HepG2 (cell line): ENCODE results near the gene STRN4. TPM values are rescaled to one million over a fixed set of nuclear protein-coding genes. Genes with fewer than 3 reads are reported as not detected.

ENCODE experiments used
- ATAC-seq: fragments of 200-7000 bp; cut with Tn5 transposase; 3 replicates; pipeline ENCODE4 v1.9.1; 2020; ENCODE audit warnings: mild to moderate bottlenecking, moderate library complexity
- BruUV-seq: library from RNA; stranded (reverse); fragments of 400-500 nt; replicated peaks from 2 replicates; lab custom pipeline; 2021; lab: Mats Ljungman, UMichigan
- CTCF ChIA-PET: fragments of 300-600 bp; formaldehyde crosslinking; extraction: SDS; loops from one replicate; lab custom pipeline; 2021; ENCODE audit warnings: low total read pairs, inconsistent platforms, low intra/inter-chr PET ratio; lab: Yijun Ruan, JAX
- POLR2A ChIA-PET: fragments of 350-600 bp; sonication (Branson Sonifier 250); formaldehyde crosslinking; loops from one replicate; lab custom pipeline; 2020; ENCODE audit warnings: antibody characterized with exemption, inconsistent platforms; lab: Yijun Ruan, JAX
- DNase-seq: peaks from one replicate; pipeline ENCODE4 v3.0.0-alpha.2; 2015; ENCODE audit warnings: low spot score
- FAIRE-seq: peaks from 3 replicates; lab custom pipeline; 2011; peaks lifted over from hg19 to GRCh38; lab: Jason Lieb, UNC
- H2AFZ ChIP-seq: one replicate; pipeline ENCODE4 v1.6.1; 2011; ENCODE audit warnings: low read length, inconsistent platforms
- H3K27ac ChIP-seq: fragments of 300-600 bp; 3 replicates; pipeline ENCODE4 v1.8.0; 2011; ENCODE audit warnings: mixed run types, mild to moderate bottlenecking, mixed read lengths, low read length, inconsistent platforms; ENCODE audit not compliant: insufficient read depth; ENCODE audit errors: extremely low read length
- H3K27me3 ChIP-seq, 2 experiments: fragments of 200-600 bp in 1 of 2; 2 replicates in 1 of 2; 3 replicates in 1 of 2; pipeline versions ENCODE4 v1.6.0 to v1.8.0; 2011; ENCODE audit warnings: low read length in 2 of 2, mild to moderate bottlenecking in 2 of 2, moderate library complexity in 2 of 2, inconsistent platforms in 1 of 2; ENCODE audit not compliant: insufficient read depth in 2 of 2, control insufficient read depth in 1 of 2
- H3K36me3 ChIP-seq, 2 experiments: fragments of 200-600 bp in 1 of 2; replicated peaks in 1 of 2; 2 replicates in 1 of 2; 3 replicates in 1 of 2; pipeline versions ENCODE4 v1.5.1 to v1.8.0; 2011; ENCODE audit warnings: low read length in 2 of 2, inconsistent platforms in 1 of 2; ENCODE audit not compliant: insufficient read depth in 2 of 2, control insufficient read depth in 1 of 2
- H3K4me1 ChIP-seq: 2 replicates; pipeline ENCODE4 v1.5.1; 2012; ENCODE audit warnings: low read length, inconsistent platforms; ENCODE audit not compliant: insufficient read depth
- H3K4me2 ChIP-seq: 2 replicates; pipeline ENCODE4 v1.6.0; 2011; ENCODE audit warnings: low read depth, low read length, inconsistent platforms
- H3K4me3 ChIP-seq, 3 experiments: fragments of 200-600 bp in 1 of 3; sonication (generic), shearing (Covaris generic) in 1 of 3; replicated peaks in 1 of 3; 2 replicates each; pipeline ENCODE4 v1.5.1; 2011 to 2016; ENCODE audit warnings: low read length in 3 of 3, inconsistent platforms in 2 of 3, low read depth in 2 of 3, mild to moderate bottlenecking in 2 of 3, control low read depth in 1 of 3, mixed read lengths in 1 of 3; ENCODE audit not compliant: insufficient read depth in 1 of 3
- H3K79me2 ChIP-seq: one replicate; pipeline ENCODE4 v1.6.1; 2011; ENCODE audit warnings: low read length, inconsistent platforms; ENCODE audit not compliant: insufficient read depth
- H3K9ac ChIP-seq: 2 replicates; pipeline ENCODE4 v1.6.0; 2011; ENCODE audit warnings: mild to moderate bottlenecking, low read depth, low read length, inconsistent platforms; ENCODE audit not compliant: insufficient read depth
- H3K9me3 ChIP-seq: 2 replicates; pipeline ENCODE4 v1.5.1; 2012; ENCODE audit warnings: mild to moderate bottlenecking, low read length
- H4K20me1 ChIP-seq: 2 replicates; pipeline ENCODE4 v1.6.0; 2011; ENCODE audit warnings: inconsistent platforms, mild to moderate bottlenecking, low read length, moderate library complexity; ENCODE audit not compliant: insufficient read depth
- AGO2 ChIP-seq: fragments of 200-400 bp; formaldehyde crosslinking; optimal IDR thresholded peaks from 2 replicates; pipeline ENCODE3; 2017; ENCODE audit warnings: mild to moderate bottlenecking, low read depth, low read length, moderate library complexity
- BORCS8-MEF2B ChIP-seq: sonication (generic); formaldehyde crosslinking; IDR thresholded peaks from 2 replicates; pipeline ENCODE4 v1.8.0; 2022; ENCODE audit warnings: mild to moderate bottlenecking, missing genetic modification reagents
- DNMT3B ChIP-seq: conservative IDR thresholded peaks from 2 replicates; pipeline ENCODE4 v1.6.1; 2016; ENCODE audit warnings: missing biosample characterization, control low read depth
- GABPA ChIP-seq, 2 experiments: IDR thresholded peaks; 2 replicates each; pipeline ENCODE4 v1.6.1; 2011 to 2016; ENCODE audit warnings: low read depth in 2 of 2, low read length in 1 of 2, missing biosample characterization in 1 of 2, missing genetic modification characterization in 1 of 2
- IKZF4 ChIP-seq: sonication (generic); formaldehyde crosslinking; IDR thresholded peaks from 2 replicates; pipeline ENCODE4 v1.5.1; 2020; ENCODE audit warnings: borderline replicate concordance, mild to moderate bottlenecking, low read depth, missing genetic modification reagents; ENCODE audit errors: not compliant biosample characterization
- MED1 ChIP-seq: sonication (generic); formaldehyde crosslinking; IDR thresholded peaks from 2 replicates; pipeline ENCODE4 v1.4.0; 2020; ENCODE audit warnings: missing genetic modification reagents
- POLR2A ChIP-seq, 2 experiments: IDR thresholded peaks; 2 replicates each; pipeline ENCODE4 v1.6.1; 2011; ENCODE audit warnings: low read depth in 2 of 2, low read length in 2 of 2, mild to moderate bottlenecking in 1 of 2, moderate library complexity in 1 of 2; ENCODE audit not compliant: insufficient read depth in 1 of 2
- POLR2G ChIP-seq: fragments of 200-400 bp; formaldehyde crosslinking; IDR thresholded peaks from 2 replicates; pipeline ENCODE4 v1.6.1; 2018; ENCODE audit warnings: mild to moderate bottlenecking, low read depth, low read length, moderate library complexity
- SIN3B ChIP-seq: fragments of 150-350 bp; IDR thresholded peaks from 2 replicates; pipeline ENCODE4 v1.6.1; 2014; ENCODE audit warnings: low read length
- SRSF1 ChIP-seq: fragments of 200-400 bp; formaldehyde crosslinking; optimal IDR thresholded peaks from 2 replicates; pipeline ENCODE3; 2017; ENCODE audit warnings: mild to moderate bottlenecking, low read depth, low read length, moderate library complexity
- TRIM24 ChIP-seq: sonication (generic); formaldehyde crosslinking; IDR thresholded peaks from 2 replicates; pipeline ENCODE4 v1.8.0; 2022; ENCODE audit warnings: mild to moderate bottlenecking, missing genetic modification reagents
- ZFP62 ChIP-seq: sonication (generic); formaldehyde crosslinking; IDR thresholded peaks from 2 replicates; pipeline ENCODE4 v1.4.0; 2020; ENCODE audit warnings: missing genetic modification reagents
- ZNF33A ChIP-seq: sonication (generic); formaldehyde crosslinking; IDR thresholded peaks from 2 replicates; pipeline ENCODE4 v1.5.1; 2020; ENCODE audit warnings: missing genetic modification reagents, mild to moderate bottlenecking, moderate library complexity, borderline replicate concordance
- ZNF530 ChIP-seq: sonication (generic); formaldehyde crosslinking; IDR thresholded peaks from 2 replicates; pipeline ENCODE4 v1.5.0; 2020; ENCODE audit warnings: low read depth, mild to moderate bottlenecking, missing genetic modification reagents
- ZNF546 ChIP-seq: sonication (generic); formaldehyde crosslinking; conservative IDR thresholded peaks from 2 replicates; pipeline ENCODE4 v1.8.1; 2023; ENCODE audit warnings: mild to moderate bottlenecking, missing genetic modification reagents
- ZNF552 ChIP-seq: sonication (generic); formaldehyde crosslinking; IDR thresholded peaks from 2 replicates; pipeline ENCODE4 v1.9.0; 2022; ENCODE audit warnings: missing genetic modification reagents, mild to moderate bottlenecking, borderline replicate concordance
- WGBS: methylation state at CpG from one replicate; pipeline ENCODE4 v1.1.6; 2017; ENCODE audit warnings: low lambda C conversion rate; 5-methylcytosine and 5-hydroxymethylcytosine counted together
- in situ Hi-C: cut with HindIII; loops from 2 replicates; pipeline ENCODE4 v1.10.0; 2017; ENCODE audit warnings: low pct_unique_long_range_greater_than_20kb; ENCODE audit not compliant: extremely low pct_ligation_motif_present
- intact Hi-C: fragments of 100-400 bp; cut with micrococcal nuclease; formaldehyde crosslinking; loops from one replicate; pipeline ENCODE4 v1.10.0; 2022; ENCODE audit not compliant: unreplicated experiment
- polyA plus RNA-seq, 8 experiments: library from polyadenylated mRNA; depleted of rRNA in 3 of 8; stranded (reverse) in 7 of 8; unstranded in 1 of 8; fragments of >200 nt; fragmentation: Illumina TruSeq in 4 of 8; extraction: Trizol in 4 of 8; gene quantifications; 2 replicates each; pipeline versions ENCODE4 v1.2.1 to v1.2.3, GENCODE V29; 2011 to 2016; ENCODE audit warnings: low read depth in 4 of 8, missing spikeins in 1 of 8, mixed read lengths in 1 of 8; ENCODE audit not compliant: insufficient read depth in 1 of 8
- total RNA-seq, 5 experiments: library from RNA; depleted of rRNA; stranded (reverse); fragments of >200 nt; fragmentation: Illumina TruSeq; extraction: Trizol; gene quantifications; 2 replicates each; pipeline ENCODE4 v1.2.3, GENCODE V29; 2016; ENCODE audit warnings: low read depth in 1 of 5
- TF ChIP-seq, protein P1 (sequence below): sonication (generic); formaldehyde crosslinking; IDR thresholded peaks from 2 replicates; pipeline ENCODE4 v1.4.0; 2020; ENCODE audit warnings: low read depth, mild to moderate bottlenecking, missing genetic modification reagents
- TF ChIP-seq, protein P2 (sequence below): sonication (generic); formaldehyde crosslinking; IDR thresholded peaks from 2 replicates; pipeline ENCODE4 v1.5.1; 2020; ENCODE audit warnings: mild to moderate bottlenecking, moderate library complexity, missing genetic modification reagents

Gene STRN4
- total and polyA plus RNA-seq, 2 of the 13 experiments (the other 11 are each of a cell fraction or from before 2014, with no cell fraction given), result 43.1 to 57.3 TPM

DNA sequence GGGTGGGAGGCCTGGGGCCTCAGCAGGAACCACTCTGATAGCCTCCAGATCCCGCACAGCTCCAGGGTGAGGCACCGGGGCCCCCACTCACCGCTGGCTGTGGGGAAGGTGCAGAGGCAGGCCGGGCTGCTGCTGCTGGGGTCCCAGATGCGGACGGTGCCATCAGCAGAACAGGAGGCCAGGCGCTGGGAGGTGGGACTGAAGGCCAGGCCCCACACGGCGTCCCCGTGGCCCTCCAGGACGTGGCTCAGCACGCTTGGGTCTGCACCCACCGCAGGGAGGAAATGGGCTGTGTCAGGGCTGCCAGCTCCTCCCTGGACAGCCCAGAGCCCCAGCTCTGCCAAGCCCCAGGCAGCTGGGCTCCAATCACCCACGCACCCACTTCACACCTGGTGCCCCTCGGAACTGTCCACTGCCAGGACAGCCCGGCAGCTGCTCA is 23.2 kb downstream of the STRN4 start:
- peaks cover 41 to 64% of the 10 kb centered on the region in 2 experiments for H3K36me3 ChIP-seq

DNA sequence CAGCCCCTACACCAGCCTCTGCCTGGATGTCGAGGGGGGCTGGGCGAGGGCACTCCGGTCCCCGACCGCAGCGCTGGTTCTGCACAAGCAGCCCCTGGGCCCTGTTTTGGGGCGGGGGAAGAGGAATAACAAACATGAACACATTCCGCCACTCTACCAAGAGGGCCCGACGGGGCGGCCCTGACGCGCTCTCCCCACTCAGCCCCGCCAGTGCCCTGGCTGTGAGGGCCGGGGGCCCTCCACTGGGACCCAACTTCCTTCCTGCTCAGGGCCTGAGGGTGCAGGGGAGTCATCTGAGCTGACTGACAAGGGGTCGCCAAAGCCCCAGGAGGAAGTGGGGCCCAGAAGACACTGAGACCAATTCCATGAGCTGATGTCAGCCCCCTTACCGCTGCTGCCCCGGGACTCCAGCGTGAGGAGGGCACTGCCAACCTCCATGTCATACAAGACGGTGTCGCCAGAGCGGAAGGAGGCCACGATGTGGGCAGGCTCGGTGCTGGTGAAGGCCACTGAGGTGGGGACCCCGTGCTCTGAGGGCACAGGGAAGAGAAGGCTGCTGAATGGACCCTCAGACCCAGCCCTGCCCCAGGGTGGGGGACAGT is 23.7 kb downstream of the STRN4 start:
- in situ Hi-C loops, result no loop called here
- H4K20me1 ChIP-seq, result no peaks in the 10 kb centered on the region
- TF ChIP-seq SIN3B (no peak), BORCS8-MEF2B (CRISPR knock-in tag) (no peak), ZNF546 (CRISPR knock-in tag) (no peak), TRIM24 (CRISPR knock-in tag) (no peak), MED1 (CRISPR knock-in tag) (no peak), GABPA (IDR thresholded peaks at IDR 0.05; ENCODE audit: low read depth, low read length) (no peak), GABPA (CRISPR knock-in tag; IDR thresholded peaks at IDR 0.05; ENCODE audit: low read depth) (no peak), SRSF1 (no peak), ZNF552 (CRISPR knock-in tag) (no peak), ZNF530 (CRISPR knock-in tag) (no peak), ZNF33A (CRISPR knock-in tag) (no peak), DNMT3B (CRISPR knock-in tag) (no peak), POLR2G (no peak), ZFP62 (CRISPR knock-in tag) (no peak)
- TF ChIP-seq, protein P1, sequence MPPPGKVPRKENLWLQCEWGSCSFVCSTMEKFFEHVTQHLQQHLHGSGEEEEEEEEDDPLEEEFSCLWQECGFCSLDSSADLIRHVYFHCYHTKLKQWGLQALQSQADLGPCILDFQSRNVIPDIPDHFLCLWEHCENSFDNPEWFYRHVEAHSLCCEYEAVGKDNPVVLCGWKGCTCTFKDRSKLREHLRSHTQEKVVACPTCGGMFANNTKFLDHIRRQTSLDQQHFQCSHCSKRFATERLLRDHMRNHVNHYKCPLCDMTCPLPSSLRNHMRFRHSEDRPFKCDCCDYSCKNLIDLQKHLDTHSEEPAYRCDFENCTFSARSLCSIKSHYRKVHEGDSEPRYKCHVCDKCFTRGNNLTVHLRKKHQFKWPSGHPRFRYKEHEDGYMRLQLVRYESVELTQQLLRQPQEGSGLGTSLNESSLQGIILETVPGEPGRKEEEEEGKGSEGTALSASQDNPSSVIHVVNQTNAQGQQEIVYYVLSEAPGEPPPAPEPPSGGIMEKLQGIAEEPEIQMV (CRISPR knock-in tag), result no peak
- TF ChIP-seq, protein P2, sequence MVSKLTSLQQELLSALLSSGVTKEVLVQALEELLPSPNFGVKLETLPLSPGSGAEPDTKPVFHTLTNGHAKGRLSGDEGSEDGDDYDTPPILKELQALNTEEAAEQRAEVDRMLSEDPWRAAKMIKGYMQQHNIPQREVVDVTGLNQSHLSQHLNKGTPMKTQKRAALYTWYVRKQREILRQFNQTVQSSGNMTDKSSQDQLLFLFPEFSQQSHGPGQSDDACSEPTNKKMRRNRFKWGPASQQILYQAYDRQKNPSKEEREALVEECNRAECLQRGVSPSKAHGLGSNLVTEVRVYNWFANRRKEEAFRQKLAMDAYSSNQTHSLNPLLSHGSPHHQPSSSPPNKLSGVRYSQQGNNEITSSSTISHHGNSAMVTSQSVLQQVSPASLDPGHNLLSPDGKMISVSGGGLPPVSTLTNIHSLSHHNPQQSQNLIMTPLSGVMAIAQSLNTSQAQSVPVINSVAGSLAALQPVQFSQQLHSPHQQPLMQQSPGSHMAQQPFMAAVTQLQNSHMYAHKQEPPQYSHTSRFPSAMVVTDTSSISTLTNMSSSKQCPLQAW, result no peak

More for the DNA sequence above, 23.2 kb downstream of the STRN4 start:
- ATAC-seq (no peak), DNase-seq (no peak), FAIRE-seq (no peak)
- Histone ChIP-seq H3K4me2 (no peak overlapping the region), H3K79me2 (no peaks in the 10 kb centered on the region), H2AFZ (no peak overlapping the region), H3K4me1 (peaks cover 13% of the 10 kb centered on the region), H4K20me1 (no peaks in the 10 kb centered on the region), H3K9me3 (no peaks in the 10 kb centered on the region), H3K27ac (no peak overlapping the region), H3K9ac (no peak overlapping the region), H3K27me3 (no peaks in the 10 kb centered on the region), H3K4me3 (no peak overlapping the region)
- in situ Hi-C loops (no loop called here), intact Hi-C loops (no loop called here)
- peak; percentile 82 for TF ChIP-seq AGO2
- TF ChIP-seq IKZF4, result no peak
- peak in 1 of 2 experiments; percentile 15; a peak in 1 of 4 replicates for TF ChIP-seq POLR2A (IDR thresholded peaks at IDR 0.05; ENCODE audit: insufficient read depth in 1 of 2, low read depth in 2 of 2, low read length in 2 of 2)
- no CpG with 5 or more reads among the region's 16 CpGs for WGBS
- BruUV-seq, result no TSS peak
- CTCF ChIA-PET, result no interaction called here
- POLR2A ChIA-PET, result no interaction called here

More for the DNA sequence above, 23.7 kb downstream of the STRN4 start:
- ChIA-PET POLR2A (no interaction called here), CTCF (interaction anchor here (0.7 kb wide), 1 partner anchor 18 kb away, joined by 4 read pairs; no protein-coding TSS in a partner anchor)
- Histone ChIP-seq H3K36me3 (peaks cover 36 to 59% of the 10 kb centered on the region in 2 experiments), H3K4me2 (no peak overlapping the region), H3K9ac (no peak overlapping the region), H3K4me1 (peaks cover 18% of the 10 kb centered on the region), H2AFZ (no peak overlapping the region), H3K9me3 (no peaks in the 10 kb centered on the region), H3K79me2 (no peaks in the 10 kb centered on the region), H3K4me3 (no peak overlapping the region), H3K27me3 (no peaks in the 10 kb centered on the region), H3K27ac (no peak overlapping the region)
- 94% methylated on average over 16 of the region's 25 CpGs for WGBS
- intact Hi-C loops, result no loop called here
- DNase-seq, result no peak
- ATAC-seq, result no peak
- no TSS peak for BruUV-seq
- no peak for FAIRE-seq
